ENCODE results near the gene STK39.
A peak's percentile ranks its signal among the peaks of the same experiment; 100 is the strongest.

Gene STK39

GRCh38 chr2:167987558-167987957, 259.8 kb downstream of the STK39 start:
- Histone ChIP-seq H3K4me3 (replicated peaks; ENCODE audit: insufficient read depth, low read length) (no peak overlapping the region), H3K27ac (replicated peaks) (no peak overlapping the region), H3K27me3 (ENCODE audit: insufficient read depth, poor library complexity, severe bottlenecking) (no peaks in the 10 kb centered on the region)
- no peak for TF ChIP-seq REST (IDR thresholded peaks at IDR 0.05; ENCODE audit: insufficient replicate concordance, low read depth)
- no peak for TF ChIP-seq GABPA (IDR thresholded peaks at IDR 0.05; ENCODE audit: low read depth)
- peak; percentile 63; the same call in 1 of the 2 replicates for TF ChIP-seq SPI1 (IDR thresholded peaks at IDR 0.05; ENCODE audit: borderline replicate concordance, low read depth)
- no peak for TF ChIP-seq CTCF (IDR thresholded peaks at IDR 0.05; ENCODE audit: insufficient read depth, low read length)
- no peak for TF ChIP-seq POLR2AphosphoS5 (IDR thresholded peaks at IDR 0.05; ENCODE audit: low read depth)
- DNase-seq (ENCODE audit: low read depth in 1 of 2, low spot score in 1 of 2), result no peak

- no peak overlapping the region for H3K4me3 ChIP-seq (replicated peaks; ENCODE audit: insufficient read depth, low read length)
- no peak for DNase-seq (ENCODE audit: low read depth in 1 of 2, low spot score in 1 of 2)
- TF ChIP-seq CTCF (IDR thresholded peaks at IDR 0.05; ENCODE audit: insufficient read depth, low read length), result no peak
- TF ChIP-seq SPI1 (IDR thresholded peaks at IDR 0.05; ENCODE audit: borderline replicate concordance, low read depth), result no peak
- no peak for TF ChIP-seq POLR2AphosphoS5 (IDR thresholded peaks at IDR 0.05; ENCODE audit: low read depth)
- no peak for TF ChIP-seq GABPA (IDR thresholded peaks at IDR 0.05; ENCODE audit: low read depth)
- TF ChIP-seq REST (IDR thresholded peaks at IDR 0.05; ENCODE audit: insufficient replicate concordance, low read depth), result no peak
These were observed 260.4 kb downstream of the STK39 start for GRCh38 chr2:167987026-167987425.

GRCh38 chr2:167986223-167986622, 261.2 kb downstream of the STK39 start:
- no peak for DNase-seq (ENCODE audit: low read depth in 1 of 2, low spot score in 1 of 2)
- H3K4me3 ChIP-seq (replicated peaks; ENCODE audit: insufficient read depth, low read length), result no peak overlapping the region
- no peaks in the 10 kb centered on the region for H3K27me3 ChIP-seq (ENCODE audit: insufficient read depth, poor library complexity, severe bottlenecking)
- no peak overlapping the region for H3K27ac ChIP-seq (replicated peaks)
- no peak for TF ChIP-seq REST (IDR thresholded peaks at IDR 0.05; ENCODE audit: insufficient replicate concordance, low read depth)
- no peak for TF ChIP-seq SPI1 (IDR thresholded peaks at IDR 0.05; ENCODE audit: borderline replicate concordance, low read depth)
- no peak for TF ChIP-seq POLR2AphosphoS5 (IDR thresholded peaks at IDR 0.05; ENCODE audit: low read depth)
- TF ChIP-seq GABPA (IDR thresholded peaks at IDR 0.05; ENCODE audit: low read depth), result no peak
- no peak for TF ChIP-seq CTCF (IDR thresholded peaks at IDR 0.05; ENCODE audit: insufficient read depth, low read length)

More at GRCh38 chr2:167987026-167987425, 260.4 kb downstream of the STK39 start:
- Histone ChIP-seq H3K27ac (replicated peaks) (no peak overlapping the region), H3K27me3 (ENCODE audit: insufficient read depth, poor library complexity, severe bottlenecking) (no peaks in the 10 kb centered on the region)

Measured in HL-60 (cell line).